ENCODE data around the gene SPATS1. TPM values are rescaled to one million over a fixed set of nuclear protein-coding genes. Genes with fewer than 3 reads are reported as not detected.

Gene SPATS1
- total and polyA plus RNA-seq, 2 of the 13 experiments (the other 11 are each of a cell fraction or from before 2014, with no cell fraction given), result not detected

GRCh38 chr6:44312901-44313788 is 29.3 kb upstream of the SPATS1 start, which contains the start of gene AARS2 (continued):
- TF ChIP-seq SAFB2 (CRISPR knock-in tag; IDR thresholded peaks at IDR 0.05; ENCODE audit: borderline replicate concordance, low read depth) (peak; percentile 76; the same call in 1 of the 2 replicates), LRRFIP1 (CRISPR knock-in tag; conservative IDR thresholded peaks at IDR 0.05) (0 out of 2 replicates have a peak, but pooled peaks have one; percentile 41), MNT (IDR thresholded peaks at IDR 0.05) (0 out of 2 replicates have a peak, but pooled peaks have one; percentile 6), MYC (CRISPR knock-in tag; IDR thresholded peaks at IDR 0.05; ENCODE audit: borderline replicate concordance) (peak; percentile 89), PLSCR1 (CRISPR knock-in tag; IDR thresholded peaks at IDR 0.05; ENCODE audit: borderline replicate concordance) (no peak), HCFC1 (IDR thresholded peaks at IDR 0.05; ENCODE audit: low read depth, low read length) (peak; percentile 60; the same call in 1 of the 2 replicates), ATRX (CRISPR knock-in tag; IDR thresholded peaks at IDR 0.05; ENCODE audit: borderline replicate concordance) (peak; percentile 39; the same call in 1 of the 2 replicates), ZBTB14 (CRISPR knock-in tag; IDR thresholded peaks at IDR 0.05) (peak; percentile 56; the same call in 1 of the 2 replicates), ZNF572 (CRISPR knock-in tag; IDR thresholded peaks at IDR 0.05) (peak; percentile 96), RBM22 (optimal IDR thresholded peaks at IDR 0.05; ENCODE audit: low read length) (peak; percentile 32), PAF1 (CRISPR knock-in tag; IDR thresholded peaks at IDR 0.05) (no peak), SNAPC2 (CRISPR knock-in tag; IDR thresholded peaks at IDR 0.05) (peak; percentile 80; the same call in 1 of the 2 replicates), ZFYVE20 (CRISPR knock-in tag; IDR thresholded peaks at IDR 0.05; ENCODE audit: borderline replicate concordance, low read depth) (0 out of 2 replicates have a peak, but pooled peaks have one; percentile 52), ZNF563 (CRISPR knock-in tag; IDR thresholded peaks at IDR 0.05) (peak; percentile 88), ZFP36 (IDR thresholded peaks at IDR 0.05; ENCODE audit: borderline replicate concordance, low read depth, low read length, partially characterized antibody) (no peak), IRF1 (CRISPR knock-in tag; IDR thresholded peaks at IDR 0.05; ENCODE audit: low read depth) (no peak; the same call in 1 of the 2 replicates), ZKSCAN8 (CRISPR knock-in tag; IDR thresholded peaks at IDR 0.05; ENCODE audit: borderline replicate concordance) (peak; percentile 87), ATAD3A (CRISPR knock-in tag; IDR thresholded peaks at IDR 0.05) (peak; percentile 84; the same call in 1 of the 2 replicates), SYNCRIP (IDR thresholded peaks at IDR 0.05; ENCODE audit: insufficient read depth, low read depth, low read length) (no peak)

All from HepG2 (cell line).